Liver (tissue), 9 donors: ENCODE measurements around the gene ATP2C1. TPM values are rescaled to one million over a fixed set of nuclear protein-coding genes. Genes with fewer than 3 reads are reported as not detected.

Experiments
- DNase-seq: peaks from one replicate; pipeline ENCODE4 v3.0.0-alpha.2; 2017; ENCODE audit warnings: low spot score
- H3K27ac ChIP-seq, 2 donors: one replicate each; pipeline ENCODE4 v1.7.0; 2013; ENCODE audit warnings: inconsistent platforms in 2 of 2, low read length in 2 of 2, control low read depth in 1 of 2, low read depth in 1 of 2, mild to moderate bottlenecking in 1 of 2
- H3K27me3 ChIP-seq, 4 donors: one replicate each; pipeline versions ENCODE4 v1.6.1 to v1.7.0; 2013; ENCODE audit warnings: low read length in 3 of 4, inconsistent platforms in 1 of 4, mild to moderate bottlenecking in 1 of 4, moderate library complexity in 1 of 4; ENCODE audit not compliant: control insufficient read depth in 4 of 4, insufficient read depth in 4 of 4
- H3K36me3 ChIP-seq, 4 donors: one replicate each; pipeline versions ENCODE4 v1.6.1 to v1.7.0; 2013; ENCODE audit warnings: low read length in 3 of 4, mild to moderate bottlenecking in 3 of 4, low read depth in 1 of 4, moderate library complexity in 1 of 4; ENCODE audit not compliant: control insufficient read depth in 4 of 4, insufficient read depth in 3 of 4
- H3K4me1 ChIP-seq, 4 donors: one replicate each; pipeline versions ENCODE4 v1.6.1 to v1.7.0; 2013; ENCODE audit warnings: low read length in 3 of 4, mild to moderate bottlenecking in 3 of 4, moderate library complexity in 1 of 4; ENCODE audit not compliant: control insufficient read depth in 4 of 4, insufficient read depth in 4 of 4
- H3K4me3 ChIP-seq, 3 donors: one replicate each; pipeline versions ENCODE4 v1.6.1 to v1.7.0; 2013; ENCODE audit warnings: low read length in 3 of 3, control low read depth in 1 of 3, low read depth in 1 of 3, mild to moderate bottlenecking in 1 of 3
- H3K9ac ChIP-seq, 2 donors: one replicate each; pipeline ENCODE4 v1.7.0; 2013; ENCODE audit warnings: low read length in 2 of 2, mild to moderate bottlenecking in 2 of 2, moderate library complexity in 2 of 2, control low read depth in 1 of 2, low read depth in 1 of 2
- H3K9me3 ChIP-seq, 4 donors: one replicate each; pipeline versions ENCODE4 v1.6.1 to v1.7.0; 2013; ENCODE audit warnings: low read length in 3 of 4; ENCODE audit not compliant: control insufficient read depth in 4 of 4
- FOXA1 ChIP-seq: IDR thresholded peaks from 2 replicates; pipeline ENCODE4 v1.6.1; 2016; ENCODE audit warnings: antibody characterized with exemption
- GABPA ChIP-seq, 2 donors: IDR thresholded peaks in 1 of 2; conservative IDR thresholded peaks in 1 of 2; 2 replicates each; pipeline ENCODE4 v1.6.1; 2016; ENCODE audit warnings: antibody characterized with exemption in 2 of 2, mild to moderate bottlenecking in 1 of 2, moderate library complexity in 1 of 2
- HNF4A ChIP-seq, 2 donors: conservative IDR thresholded peaks; 2 replicates each; pipeline ENCODE4 v1.6.1; 2016; ENCODE audit warnings: antibody characterized with exemption in 2 of 2, mild to moderate bottlenecking in 2 of 2
- HNF4G ChIP-seq: IDR thresholded peaks from 2 replicates; pipeline ENCODE4 v1.6.1; 2016; ENCODE audit warnings: antibody characterized with exemption
- JUND ChIP-seq, 2 donors: IDR thresholded peaks; 2 replicates each; pipeline ENCODE4 v1.6.1; 2016; ENCODE audit warnings: antibody characterized with exemption in 2 of 2
- NR2F2 ChIP-seq: IDR thresholded peaks from 2 replicates; pipeline ENCODE4 v1.6.1; 2016; ENCODE audit warnings: antibody characterized with exemption
- RAD21 ChIP-seq, 2 donors: IDR thresholded peaks; 2 replicates each; pipeline ENCODE4 v1.6.1; 2016; ENCODE audit warnings: antibody characterized with exemption in 2 of 2, mild to moderate bottlenecking in 2 of 2
- SP1 ChIP-seq: IDR thresholded peaks from 2 replicates; pipeline ENCODE4 v1.6.1; 2018; ENCODE audit warnings: antibody characterized with exemption, mild to moderate bottlenecking
- TAF1 ChIP-seq: conservative IDR thresholded peaks from 2 replicates; pipeline ENCODE4 v1.6.1; 2016; ENCODE audit warnings: antibody characterized with exemption, mild to moderate bottlenecking
- YY1 ChIP-seq: IDR thresholded peaks from 2 replicates; pipeline ENCODE4 v1.6.1; 2016; ENCODE audit warnings: antibody characterized with exemption, mild to moderate bottlenecking
- ZBTB33 ChIP-seq: IDR thresholded peaks from 2 replicates; pipeline ENCODE4 v1.6.1; 2016; ENCODE audit warnings: antibody characterized with exemption
- WGBS: extraction: QIAGEN DNeasy Blood & Tissue Kit; methylation state at CpG from one replicate; pipeline ENCODE4 v1.1.7; 2013; 5-methylcytosine and 5-hydroxymethylcytosine counted together
- polyA plus RNA-seq, 2 donors: library from polyadenylated mRNA; stranded (reverse) in 1 of 2; unstranded in 1 of 2; fragments of 200-250 nt in 1 of 2; fragments of >200 nt in 1 of 2; fragmentation: Nextera tagmentation in 1 of 2; extraction: Ambion mirVana in 1 of 2; gene quantifications; one replicate each; pipeline versions ENCODE4 v1.2.1 to v1.2.3, GENCODE V29; 2013 to 2015
- total RNA-seq, 2 donors: library from RNA; depleted of rRNA; stranded (reverse); fragments of >200 nt; gene quantifications; one replicate each; pipeline ENCODE4 v1.2.3, GENCODE V29; 2014
- TF ChIP-seq, protein P1 (sequence below): IDR thresholded peaks from 2 replicates; pipeline ENCODE4 v1.6.1; 2016; ENCODE audit warnings: antibody characterized with exemption
- TF ChIP-seq, protein P2 (sequence below): fragments of 150-350 bp; IDR thresholded peaks from 2 replicates; pipeline ENCODE4 v1.5.1; 2017; ENCODE audit warnings: improper control_type of control experiment, low read depth, low read length; ENCODE audit not compliant: missing input control
- donor health status: healthy.
- donor health status: healthy.
- donor health status: healthy.
- donor health status: healthy.
- donor health status: healthy.

ATP2C1 gene
- total and polyA plus RNA-seq, 4 donors = 10.5 to 45.1 (median 25.2) TPM

DNA sequence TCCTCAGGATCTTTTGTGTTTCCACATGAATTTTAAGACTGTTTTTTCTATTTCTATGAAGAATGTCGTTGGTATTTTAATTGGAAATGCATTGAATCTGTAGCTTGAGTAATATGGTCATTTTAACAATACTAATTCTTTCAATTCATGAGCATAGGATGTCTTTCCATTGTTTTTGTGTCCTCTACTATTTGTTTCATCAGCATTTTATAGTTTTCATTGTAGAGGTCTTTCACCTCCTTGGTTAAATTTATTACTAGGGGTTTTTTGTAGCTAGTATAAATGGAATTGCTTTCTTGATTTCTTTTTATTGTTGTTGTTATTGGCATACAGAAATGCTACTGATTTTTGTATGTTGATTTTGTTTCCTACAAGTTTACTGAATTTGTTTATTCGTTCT is 17.3 kb upstream of the ATP2C1 start:
- H3K27ac ChIP-seq = no peak overlapping the region
- H3K36me3 ChIP-seq = peaks cover 0 to 2% (median 0%) of the 10 kb centered on the region in 4 donors
- no peak for TF ChIP-seq NR2F2
- no peak for TF ChIP-seq HNF4A (conservative IDR thresholded peaks at IDR 0.05)
- no peak for TF ChIP-seq HNF4G
- TF ChIP-seq RAD21 (IDR thresholded peaks at IDR 0.05) = no peak
- TF ChIP-seq ZBTB33 = no peak
- no peak for TF ChIP-seq TAF1
- TF ChIP-seq SP1 = no peak
- TF ChIP-seq, protein P1, sequence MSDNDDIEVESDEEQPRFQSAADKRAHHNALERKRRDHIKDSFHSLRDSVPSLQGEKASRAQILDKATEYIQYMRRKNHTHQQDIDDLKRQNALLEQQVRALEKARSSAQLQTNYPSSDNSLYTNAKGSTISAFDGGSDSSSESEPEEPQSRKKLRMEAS = no peak
- no peak for TF ChIP-seq YY1
- TF ChIP-seq, protein P2, sequence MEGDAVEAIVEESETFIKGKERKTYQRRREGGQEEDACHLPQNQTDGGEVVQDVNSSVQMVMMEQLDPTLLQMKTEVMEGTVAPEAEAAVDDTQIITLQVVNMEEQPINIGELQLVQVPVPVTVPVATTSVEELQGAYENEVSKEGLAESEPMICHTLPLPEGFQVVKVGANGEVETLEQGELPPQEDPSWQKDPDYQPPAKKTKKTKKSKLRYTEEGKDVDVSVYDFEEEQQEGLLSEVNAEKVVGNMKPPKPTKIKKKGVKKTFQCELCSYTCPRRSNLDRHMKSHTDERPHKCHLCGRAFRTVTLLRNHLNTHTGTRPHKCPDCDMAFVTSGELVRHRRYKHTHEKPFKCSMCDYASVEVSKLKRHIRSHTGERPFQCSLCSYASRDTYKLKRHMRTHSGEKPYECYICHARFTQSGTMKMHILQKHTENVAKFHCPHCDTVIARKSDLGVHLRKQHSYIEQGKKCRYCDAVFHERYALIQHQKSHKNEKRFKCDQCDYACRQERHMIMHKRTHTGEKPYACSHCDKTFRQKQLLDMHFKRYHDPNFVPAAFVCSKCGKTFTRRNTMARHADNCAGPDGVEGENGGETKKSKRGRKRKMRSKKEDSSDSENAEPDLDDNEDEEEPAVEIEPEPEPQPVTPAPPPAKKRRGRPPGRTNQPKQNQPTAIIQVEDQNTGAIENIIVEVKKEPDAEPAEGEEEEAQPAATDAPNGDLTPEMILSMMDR = no peak
- no peak for TF ChIP-seq FOXA1
- no peaks in the 10 kb centered on the region for H3K27me3 ChIP-seq
- H3K4me1 ChIP-seq = no peaks in the 10 kb centered on the region
- WGBS = 57% methylated on average over 2 of the region's 2 CpGs
- H3K9me3 ChIP-seq = peaks cover 0 to 16% (median 4%) of the 10 kb centered on the region in 4 donors
- H3K9ac ChIP-seq = no peak overlapping the region
- no peak overlapping the region for H3K4me3 ChIP-seq
- DNase-seq = no peak

DNA sequence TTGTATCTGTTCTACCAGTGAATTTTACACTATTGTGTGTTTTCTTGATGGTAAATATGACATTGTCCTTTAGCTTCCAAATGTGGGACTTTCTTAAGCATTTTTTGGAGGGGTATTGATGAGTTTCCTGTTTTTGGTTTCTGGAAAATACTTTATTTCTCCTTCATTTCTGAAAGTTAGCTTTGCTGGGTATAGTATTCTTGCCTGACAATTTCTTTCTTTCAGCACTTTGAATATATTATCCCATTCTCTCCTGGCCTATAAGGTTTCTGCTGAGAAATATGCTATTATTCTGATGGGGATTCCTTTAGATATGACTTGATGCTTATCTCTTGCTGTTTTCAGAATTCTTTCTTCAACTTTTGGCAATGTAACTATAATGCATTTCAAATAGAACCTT is 15.4 kb upstream of the ATP2C1 start:
- peaks cover 0 to 16% (median 4%) of the 10 kb centered on the region in 4 donors for H3K9me3 ChIP-seq
- H3K27ac ChIP-seq = no peak overlapping the region
- no peak for TF ChIP-seq YY1
- TF ChIP-seq ZBTB33 = no peak
- no peak for TF ChIP-seq RAD21 (IDR thresholded peaks at IDR 0.05)
- TF ChIP-seq GABPA (IDR thresholded peaks at IDR 0.05 in 1 of 2, conservative IDR thresholded peaks at IDR 0.05 in 1 of 2) = no peak
- TF ChIP-seq JUND (IDR thresholded peaks at IDR 0.05) = no peak
- DNase-seq = no peak
- peaks cover 0 to 2% (median 0%) of the 10 kb centered on the region in 4 donors for H3K36me3 ChIP-seq
- no peaks in the 10 kb centered on the region for H3K4me1 ChIP-seq
- H3K4me3 ChIP-seq = no peak overlapping the region
- H3K27me3 ChIP-seq = no peaks in the 10 kb centered on the region
- H3K9ac ChIP-seq = no peak overlapping the region
